Stimulated activated CD8-positive, alpha-beta memory T cell treated with anti-CD3 and anti-CD28 coated beads, Interleukin-2, amount 100 ng/mL, for 1 hour (primary cell): ENCODE results near the gene WAPL.
A peak's percentile ranks its signal among the peaks of the same experiment; 100 is the strongest.

Experiments used
- DNase-seq, 2 donors: peaks; one replicate each; pipeline ENCODE4 v3.0.0-alpha.2; 2020; ENCODE audit warnings: low read depth in 2 of 2

WAPL gene

GRCh38 chr10:86411852-86412560 lies 109.6 kb downstream of the WAPL start:
- no peak for DNase-seq

GRCh38 chr10:86411281-86411841 lies 110.2 kb downstream of the WAPL start:
- DNase-seq: no peak

- no peak for DNase-seq
These were observed 111.0 kb downstream of the WAPL start for GRCh38 chr10:86410542-86411124.

GRCh38 chr10:86409183-86409582 lies 112.4 kb downstream of the WAPL start:
- DNase-seq: no peak

GRCh38 chr10:86403183-86403797 lies 118.3 kb downstream of the WAPL start:
- DNase-seq: no peak

- DNase-seq: no peak
These were observed 119.2 kb downstream of the WAPL start for GRCh38 chr10:86402283-86402941.

- no peak for DNase-seq
These were observed 119.9 kb downstream of the WAPL start for GRCh38 chr10:86401588-86402282.

- peak in 1 of 2 donors; percentile 50 for DNase-seq
These were observed 120.6 kb downstream of the WAPL start for GRCh38 chr10:86400705-86401587.

- peak; percentile 83 to 89 for DNase-seq
These were observed 121.5 kb downstream of the WAPL start for GRCh38 chr10:86399879-86400704.

GRCh38 chr10:86399514-86399878 lies 122.1 kb downstream of the WAPL start:
- no peak for DNase-seq

- no peak for DNase-seq
These were observed 124.5 kb downstream of the WAPL start for GRCh38 chr10:86397120-86397519.

GRCh38 chr10:86393862-86394455 lies 127.6 kb downstream of the WAPL start:
- DNase-seq: no peak

GRCh38 chr10:86393362-86393761 lies 128.2 kb downstream of the WAPL start:
- no peak for DNase-seq

- DNase-seq: no peak
These were observed 128.9 kb downstream of the WAPL start for GRCh38 chr10:86392723-86393094.

- DNase-seq: no peak
These were observed 129.4 kb downstream of the WAPL start for GRCh38 chr10:86391986-86392722.

- DNase-seq: no peak
These were observed 130.3 kb downstream of the WAPL start for GRCh38 chr10:86391236-86391840.

- no peak for DNase-seq
These were observed 131.1 kb downstream of the WAPL start for GRCh38 chr10:86390337-86391120.
